Adrenal gland (tissue), 5 donors: ENCODE results near the gene AUTS2.

Experiments used
- POLR2A ChIP-seq, 2 donors: fragments of 450-650 bp; IDR thresholded peaks; one replicate each; pipeline ENCODE4 v1.6.1; 2017; ENCODE audit warnings: antibody characterized with exemption in 2 of 2, mild to moderate bottlenecking in 2 of 2, moderate library complexity in 1 of 2
- TF ChIP-seq, protein P1 (sequence below), 6 experiments: fragments of 450-650 bp in 4 of 6; fragments of 200-600 bp in 2 of 6; sonication (generic) in 1 of 6; IDR thresholded peaks; 1 replicate in 5 of 6; 2 replicates in 1 of 6; pipeline versions ENCODE4 v1.5.1 to v1.8.0; 2016 to 2021; ENCODE audit warnings: antibody characterized with exemption in 6 of 6, mild to moderate bottlenecking in 2 of 6, moderate library complexity in 1 of 6
- donor health status: DM: no; HTN: no; CAD: no.

DNA sequence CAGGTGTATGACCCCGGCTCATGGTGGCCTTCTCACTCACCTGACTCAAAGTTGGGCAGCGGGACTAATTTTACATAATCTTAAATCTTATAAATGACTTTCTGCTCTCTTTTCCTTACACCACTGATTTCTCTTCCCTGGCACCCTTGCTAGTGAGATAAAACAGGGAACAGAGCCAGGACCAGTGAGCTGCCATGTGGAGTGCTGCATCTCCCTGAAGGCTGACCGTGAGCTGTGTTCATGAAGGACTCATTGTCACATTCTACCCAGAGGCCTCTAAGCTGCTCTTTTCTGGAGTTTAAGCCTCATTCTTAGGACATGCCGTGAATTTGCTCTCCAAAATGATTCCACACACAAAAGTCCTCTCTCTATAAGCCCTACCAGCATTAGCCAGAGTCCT is 762.3 kb downstream of the AUTS2 start:
- TF ChIP-seq, protein P1, sequence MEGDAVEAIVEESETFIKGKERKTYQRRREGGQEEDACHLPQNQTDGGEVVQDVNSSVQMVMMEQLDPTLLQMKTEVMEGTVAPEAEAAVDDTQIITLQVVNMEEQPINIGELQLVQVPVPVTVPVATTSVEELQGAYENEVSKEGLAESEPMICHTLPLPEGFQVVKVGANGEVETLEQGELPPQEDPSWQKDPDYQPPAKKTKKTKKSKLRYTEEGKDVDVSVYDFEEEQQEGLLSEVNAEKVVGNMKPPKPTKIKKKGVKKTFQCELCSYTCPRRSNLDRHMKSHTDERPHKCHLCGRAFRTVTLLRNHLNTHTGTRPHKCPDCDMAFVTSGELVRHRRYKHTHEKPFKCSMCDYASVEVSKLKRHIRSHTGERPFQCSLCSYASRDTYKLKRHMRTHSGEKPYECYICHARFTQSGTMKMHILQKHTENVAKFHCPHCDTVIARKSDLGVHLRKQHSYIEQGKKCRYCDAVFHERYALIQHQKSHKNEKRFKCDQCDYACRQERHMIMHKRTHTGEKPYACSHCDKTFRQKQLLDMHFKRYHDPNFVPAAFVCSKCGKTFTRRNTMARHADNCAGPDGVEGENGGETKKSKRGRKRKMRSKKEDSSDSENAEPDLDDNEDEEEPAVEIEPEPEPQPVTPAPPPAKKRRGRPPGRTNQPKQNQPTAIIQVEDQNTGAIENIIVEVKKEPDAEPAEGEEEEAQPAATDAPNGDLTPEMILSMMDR (IDR thresholded peaks at IDR 0.05) = no peak
- no peak for TF ChIP-seq POLR2A (IDR thresholded peaks at IDR 0.05)
